Gastroesophageal sphincter (tissue), 3 donors: ENCODE data around the gene CCS.

Source experiments
- CTCF ChIP-seq, 4 experiments: fragments of 200-600 bp in 2 of 4; fragments of 450-650 bp in 2 of 4; sonication (generic) in 1 of 4; IDR thresholded peaks; one replicate each; pipeline ENCODE4 v1.5.1; 2017 to 2019; ENCODE audit warnings: antibody characterized with exemption in 4 of 4, mild to moderate bottlenecking in 2 of 4, moderate library complexity in 2 of 4
- EP300 ChIP-seq: sonication (generic); formaldehyde crosslinking; IDR thresholded peaks from one replicate; pipeline ENCODE4 v1.6.1; 2017; ENCODE audit warnings: antibody characterized with exemption, mild to moderate bottlenecking

GRCh38 chr11:66561975-66562248, 31.1 kb upstream of the CCS start:
- TF ChIP-seq EP300: no peak
- no peak for TF ChIP-seq CTCF (IDR thresholded peaks at IDR 0.05)
